Muscle layer of colon (tissue), 2 donors: ENCODE measurements around the gene GRIP1.

Experiments
- H3K27ac ChIP-seq: one replicate; pipeline ENCODE4 v1.7.0; 2013; ENCODE audit warnings: low read depth, mild to moderate bottlenecking, low read length, moderate library complexity
- H3K27me3 ChIP-seq, 2 donors: one replicate each; pipeline ENCODE4 v1.7.0; 2013; ENCODE audit warnings: low read length in 2 of 2, mild to moderate bottlenecking in 2 of 2; ENCODE audit not compliant: insufficient read depth in 2 of 2, control insufficient read depth in 1 of 2
- H3K36me3 ChIP-seq: one replicate; pipeline ENCODE4 v1.7.0; 2013; ENCODE audit warnings: mild to moderate bottlenecking, low read length; ENCODE audit not compliant: insufficient read depth
- H3K4me1 ChIP-seq: one replicate; pipeline ENCODE4 v1.7.0; 2013; ENCODE audit warnings: mild to moderate bottlenecking, low read length; ENCODE audit not compliant: insufficient read depth
- H3K4me3 ChIP-seq, 2 donors: one replicate each; pipeline ENCODE4 v1.7.0; 2013; ENCODE audit warnings: low read length in 2 of 2, low read depth in 1 of 2, mild to moderate bottlenecking in 1 of 2, moderate library complexity in 1 of 2
- H3K9ac ChIP-seq: one replicate; pipeline ENCODE4 v1.7.0; 2013; ENCODE audit warnings: low read length
- H3K9me3 ChIP-seq: one replicate; pipeline ENCODE4 v1.7.0; 2013; ENCODE audit warnings: mild to moderate bottlenecking, low read length
- donor health status: abdominal sarcoma.
- donor health status: Adenocarcinoma of cecum.

The GRIP1 gene

GRCh38 chr12:66541426-66541825, 137.4 kb downstream of the GRIP1 start:
- Histone ChIP-seq H3K9me3 (no peaks in the 10 kb centered on the region), H3K4me1 (no peaks in the 10 kb centered on the region), H3K36me3 (no peaks in the 10 kb centered on the region), H3K27ac (no peak overlapping the region), H3K4me3 (no peak overlapping the region), H3K27me3 (no peaks in the 10 kb centered on the region), H3K9ac (no peak overlapping the region)

GRCh38 chr12:66539431-66539830, 139.4 kb downstream of the GRIP1 start:
- Histone ChIP-seq H3K36me3 (no peaks in the 10 kb centered on the region), H3K9me3 (no peaks in the 10 kb centered on the region), H3K27ac (no peak overlapping the region), H3K4me3 (no peak overlapping the region), H3K4me1 (no peaks in the 10 kb centered on the region), H3K27me3 (no peaks in the 10 kb centered on the region), H3K9ac (no peak overlapping the region)

- Histone ChIP-seq H3K4me1 (no peaks in the 10 kb centered on the region), H3K4me3 (no peak overlapping the region), H3K9me3 (no peaks in the 10 kb centered on the region)
Observed at GRCh38 chr12:66538970-66539369, 139.9 kb downstream of the GRIP1 start.

GRCh38 chr12:66537876-66538275, 141.0 kb downstream of the GRIP1 start:
- Histone ChIP-seq H3K36me3 (no peaks in the 10 kb centered on the region), H3K4me1 (no peaks in the 10 kb centered on the region), H3K27me3 (no peaks in the 10 kb centered on the region), H3K9me3 (no peaks in the 10 kb centered on the region), H3K4me3 (no peak overlapping the region), H3K9ac (no peak overlapping the region), H3K27ac (no peak overlapping the region)

More at GRCh38 chr12:66538970-66539369, 139.9 kb downstream of the GRIP1 start:
- Histone ChIP-seq H3K36me3 (no peaks in the 10 kb centered on the region), H3K27me3 (no peaks in the 10 kb centered on the region), H3K9ac (no peak overlapping the region), H3K27ac (no peak overlapping the region)

GRCh38 chr12:66533767-66534166, 145.1 kb downstream of the GRIP1 start:
- Histone ChIP-seq H3K27ac (no peak overlapping the region), H3K4me1 (no peaks in the 10 kb centered on the region), H3K36me3 (no peaks in the 10 kb centered on the region), H3K9me3 (no peaks in the 10 kb centered on the region), H3K9ac (no peak overlapping the region), H3K4me3 (no peak overlapping the region), H3K27me3 (no peaks in the 10 kb centered on the region)

GRCh38 chr12:66531766-66532165, 147.1 kb downstream of the GRIP1 start:
- Histone ChIP-seq H3K36me3 (no peaks in the 10 kb centered on the region), H3K9me3 (no peaks in the 10 kb centered on the region), H3K4me3 (no peak overlapping the region), H3K27me3 (no peaks in the 10 kb centered on the region), H3K9ac (no peak overlapping the region), H3K4me1 (no peaks in the 10 kb centered on the region), H3K27ac (no peak overlapping the region)

GRCh38 chr12:66529934-66530333, 148.9 kb downstream of the GRIP1 start:
- Histone ChIP-seq H3K9ac (no peak overlapping the region), H3K27me3 (no peaks in the 10 kb centered on the region), H3K9me3 (no peaks in the 10 kb centered on the region), H3K36me3 (no peaks in the 10 kb centered on the region), H3K4me1 (no peaks in the 10 kb centered on the region), H3K4me3 (no peak overlapping the region), H3K27ac (no peak overlapping the region)

GRCh38 chr12:66516561-66516960, 162.3 kb downstream of the GRIP1 start:
- Histone ChIP-seq H3K9me3 (no peaks in the 10 kb centered on the region), H3K27ac (no peak overlapping the region), H3K4me1 (no peaks in the 10 kb centered on the region), H3K9ac (no peak overlapping the region), H3K4me3 (no peak overlapping the region), H3K36me3 (no peaks in the 10 kb centered on the region), H3K27me3 (no peaks in the 10 kb centered on the region)

- Histone ChIP-seq H3K9me3 (no peaks in the 10 kb centered on the region), H3K27ac (no peak overlapping the region), H3K4me3 (no peak overlapping the region)
Observed at GRCh38 chr12:66516133-66516532, 162.7 kb downstream of the GRIP1 start.

GRCh38 chr12:66514581-66514980, 164.3 kb downstream of the GRIP1 start:
- H3K27ac ChIP-seq, result no peak overlapping the region
- H3K9ac ChIP-seq, result no peak overlapping the region
- H3K9me3 ChIP-seq, result no peaks in the 10 kb centered on the region
- H3K27me3 ChIP-seq, result no peaks in the 10 kb centered on the region
- H3K4me3 ChIP-seq, result no peak overlapping the region
- H3K36me3 ChIP-seq, result no peaks in the 10 kb centered on the region
- no peaks in the 10 kb centered on the region for H3K4me1 ChIP-seq

More at GRCh38 chr12:66516133-66516532, 162.7 kb downstream of the GRIP1 start:
- Histone ChIP-seq H3K4me1 (no peaks in the 10 kb centered on the region), H3K27me3 (no peaks in the 10 kb centered on the region), H3K36me3 (no peaks in the 10 kb centered on the region), H3K9ac (no peak overlapping the region)

GRCh38 chr12:66508025-66508424, 170.9 kb downstream of the GRIP1 start:
- Histone ChIP-seq H3K27ac (no peak overlapping the region), H3K36me3 (no peaks in the 10 kb centered on the region), H3K9ac (no peak overlapping the region), H3K9me3 (no peaks in the 10 kb centered on the region), H3K4me3 (no peak overlapping the region), H3K27me3 (no peaks in the 10 kb centered on the region), H3K4me1 (no peaks in the 10 kb centered on the region)

- Histone ChIP-seq H3K36me3 (no peaks in the 10 kb centered on the region), H3K9me3 (no peaks in the 10 kb centered on the region), H3K4me3 (no peak overlapping the region), H3K27ac (no peak overlapping the region), H3K4me1 (no peaks in the 10 kb centered on the region), H3K9ac (no peak overlapping the region), H3K27me3 (no peaks in the 10 kb centered on the region)
Observed at GRCh38 chr12:66503746-66504145, 175.1 kb downstream of the GRIP1 start.
